ENCODE data around the gene C11orf71.

The C11orf71 gene

DNA sequence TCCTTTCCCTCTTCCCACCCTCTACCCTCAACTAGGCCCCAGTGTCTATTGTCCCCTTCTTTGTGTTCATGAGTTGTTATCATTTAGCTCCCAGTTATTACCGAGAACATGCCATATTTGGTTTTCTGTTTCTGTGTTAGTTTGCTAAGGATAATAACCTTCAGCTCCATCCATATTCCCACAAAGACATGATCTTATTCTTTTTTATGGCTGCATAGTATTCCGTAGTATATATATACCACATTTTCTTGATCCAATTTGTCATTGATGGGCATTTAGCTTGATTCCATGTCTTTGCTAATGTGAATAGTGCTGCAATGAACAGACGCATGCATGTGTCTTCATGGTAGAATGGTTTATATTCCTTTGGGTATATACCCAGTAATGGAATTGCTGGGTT lies 17.8 kb downstream of the C11orf71 start:
- H3K4me2 ChIP-seq (ENCODE audit: low read length), result no peak overlapping the region
- no peaks in the 10 kb centered on the region for H3K4me1 ChIP-seq (ENCODE audit: insufficient read depth, low read length, severe bottlenecking)
- no peaks in the 10 kb centered on the region for H3K9me3 ChIP-seq (ENCODE audit: low read length)
- no peaks in the 10 kb centered on the region for H4K20me1 ChIP-seq (ENCODE audit: insufficient read depth, low read length)
- no peak overlapping the region for H2AFZ ChIP-seq (ENCODE audit: low read length)
- no peak overlapping the region for H3K27ac ChIP-seq (ENCODE audit: low read depth, low read length, poor library complexity, severe bottlenecking)
- no peak for TF ChIP-seq EZH2 (IDR thresholded peaks at IDR 0.05; ENCODE audit: borderline replicate concordance, low read length)
- TF ChIP-seq, protein P1, sequence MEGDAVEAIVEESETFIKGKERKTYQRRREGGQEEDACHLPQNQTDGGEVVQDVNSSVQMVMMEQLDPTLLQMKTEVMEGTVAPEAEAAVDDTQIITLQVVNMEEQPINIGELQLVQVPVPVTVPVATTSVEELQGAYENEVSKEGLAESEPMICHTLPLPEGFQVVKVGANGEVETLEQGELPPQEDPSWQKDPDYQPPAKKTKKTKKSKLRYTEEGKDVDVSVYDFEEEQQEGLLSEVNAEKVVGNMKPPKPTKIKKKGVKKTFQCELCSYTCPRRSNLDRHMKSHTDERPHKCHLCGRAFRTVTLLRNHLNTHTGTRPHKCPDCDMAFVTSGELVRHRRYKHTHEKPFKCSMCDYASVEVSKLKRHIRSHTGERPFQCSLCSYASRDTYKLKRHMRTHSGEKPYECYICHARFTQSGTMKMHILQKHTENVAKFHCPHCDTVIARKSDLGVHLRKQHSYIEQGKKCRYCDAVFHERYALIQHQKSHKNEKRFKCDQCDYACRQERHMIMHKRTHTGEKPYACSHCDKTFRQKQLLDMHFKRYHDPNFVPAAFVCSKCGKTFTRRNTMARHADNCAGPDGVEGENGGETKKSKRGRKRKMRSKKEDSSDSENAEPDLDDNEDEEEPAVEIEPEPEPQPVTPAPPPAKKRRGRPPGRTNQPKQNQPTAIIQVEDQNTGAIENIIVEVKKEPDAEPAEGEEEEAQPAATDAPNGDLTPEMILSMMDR (IDR thresholded peaks at IDR 0.05; ENCODE audit: low read length), result no peak
- no peaks in the 10 kb centered on the region for H3K36me3 ChIP-seq (ENCODE audit: insufficient read depth, low read length)
- H3F3A ChIP-seq (ENCODE audit: insufficient read depth, low read length), result no peaks in the 10 kb centered on the region
- H3K4me3 ChIP-seq (ENCODE audit: low read depth, low read length, poor library complexity, severe bottlenecking), result no peak overlapping the region
- H3K79me2 ChIP-seq (ENCODE audit: insufficient read depth, low read length), result no peaks in the 10 kb centered on the region
- H3K27me3 ChIP-seq (ENCODE audit: insufficient read depth, low read length), result no peaks in the 10 kb centered on the region
- H3K9me2 ChIP-seq (ENCODE audit: low read depth, low read length), result no peaks in the 10 kb centered on the region
- H3K9ac ChIP-seq (ENCODE audit: low read length), result no peak overlapping the region

DNA sequence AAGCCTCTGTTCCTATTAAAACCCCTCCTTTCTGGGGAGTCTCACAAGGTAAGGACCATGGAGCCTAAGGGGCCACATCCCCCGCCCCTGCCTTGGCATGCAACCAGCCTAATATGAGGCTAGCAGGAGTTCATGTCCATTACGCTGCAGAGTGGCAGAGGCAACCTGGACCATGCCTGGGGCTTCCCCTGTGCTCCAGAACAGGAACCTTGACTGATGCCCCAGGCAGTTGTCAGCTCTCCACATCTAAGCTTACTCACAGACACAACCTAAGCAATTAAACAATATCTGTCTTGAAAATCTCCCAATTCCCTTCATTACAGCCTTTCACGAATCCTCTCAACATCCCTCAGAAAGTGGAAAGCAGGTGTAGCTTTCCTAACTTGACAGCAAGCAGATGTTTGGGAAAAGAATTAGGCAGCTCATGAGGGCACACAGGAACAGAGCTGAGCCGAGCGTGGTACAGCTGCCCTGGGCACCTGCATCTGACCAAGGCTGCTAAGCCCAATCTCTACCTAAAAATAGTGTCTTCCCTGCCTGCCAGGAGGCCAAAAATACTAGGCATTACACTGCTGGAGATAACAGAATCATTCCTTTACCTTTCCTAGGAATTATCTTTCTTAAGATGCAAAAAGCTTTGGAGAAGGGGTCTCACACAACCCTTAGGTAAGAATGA lies 20.8 kb downstream of the C11orf71 start:
- H3K4me1 ChIP-seq (ENCODE audit: insufficient read depth, low read length, severe bottlenecking), result no peaks in the 10 kb centered on the region
- no peak for TF ChIP-seq EZH2 (IDR thresholded peaks at IDR 0.05; ENCODE audit: borderline replicate concordance, low read length)
- TF ChIP-seq, protein P1 (IDR thresholded peaks at IDR 0.05; ENCODE audit: low read length), result no peak
- no peaks in the 10 kb centered on the region for H3K79me2 ChIP-seq (ENCODE audit: insufficient read depth, low read length)
- no peaks in the 10 kb centered on the region for H4K20me1 ChIP-seq (ENCODE audit: insufficient read depth, low read length)
- H3K4me2 ChIP-seq (ENCODE audit: low read length), result no peak overlapping the region
- H3K4me3 ChIP-seq (ENCODE audit: low read depth, low read length, poor library complexity, severe bottlenecking), result no peak overlapping the region
- H3K27me3 ChIP-seq (ENCODE audit: insufficient read depth, low read length), result no peaks in the 10 kb centered on the region
- no peak overlapping the region for H2AFZ ChIP-seq (ENCODE audit: low read length)
- no peaks in the 10 kb centered on the region for H3K9me3 ChIP-seq (ENCODE audit: low read length)
- no peaks in the 10 kb centered on the region for H3K36me3 ChIP-seq (ENCODE audit: insufficient read depth, low read length)
- H3K27ac ChIP-seq (ENCODE audit: low read depth, low read length, poor library complexity, severe bottlenecking), result no peak overlapping the region
- no peaks in the 10 kb centered on the region for H3F3A ChIP-seq (ENCODE audit: insufficient read depth, low read length)
- H3K9me2 ChIP-seq (ENCODE audit: low read depth, low read length), result no peaks in the 10 kb centered on the region
- no peak overlapping the region for H3K9ac ChIP-seq (ENCODE audit: low read length)

DNA sequence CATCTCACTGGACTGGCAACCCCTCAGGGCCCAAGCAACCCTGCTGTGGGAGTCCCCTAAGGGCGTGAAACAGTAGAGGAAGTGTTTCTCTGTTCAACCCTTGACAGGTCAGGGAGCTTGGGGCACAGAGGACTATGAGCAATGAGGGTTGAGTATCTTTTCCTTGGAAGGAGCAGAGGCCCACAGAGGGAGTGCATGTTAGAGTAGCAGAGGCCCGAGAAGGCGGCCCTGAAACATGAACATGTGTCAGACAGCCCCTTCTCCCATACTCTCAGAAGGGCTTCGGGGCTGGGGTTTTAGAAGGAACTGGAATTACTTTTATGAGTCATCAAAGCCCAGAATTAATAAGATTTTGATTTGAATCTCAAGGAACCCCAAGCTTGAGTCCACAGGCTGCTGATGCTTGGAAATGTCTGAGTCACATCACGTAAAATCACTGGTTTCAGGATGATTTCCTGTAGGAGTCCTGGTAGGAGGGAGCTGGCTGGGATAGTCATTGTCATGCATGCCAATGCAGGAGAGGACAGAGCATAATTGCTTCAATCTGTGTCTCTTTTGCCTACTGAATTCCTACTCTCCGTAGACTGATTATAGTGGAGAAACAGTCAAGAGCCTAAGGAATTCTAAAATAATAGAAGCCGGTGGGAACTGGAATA lies 22.6 kb downstream of the C11orf71 start:
- Histone ChIP-seq H3K27ac (ENCODE audit: low read depth, low read length, poor library complexity, severe bottlenecking) (no peak overlapping the region), H3K9me2 (ENCODE audit: low read depth, low read length) (no peaks in the 10 kb centered on the region), H3K4me1 (ENCODE audit: insufficient read depth, low read length, severe bottlenecking) (no peaks in the 10 kb centered on the region), H3F3A (ENCODE audit: insufficient read depth, low read length) (no peaks in the 10 kb centered on the region), H4K20me1 (ENCODE audit: insufficient read depth, low read length) (no peaks in the 10 kb centered on the region), H3K4me2 (ENCODE audit: low read length) (no peak overlapping the region), H3K9ac (ENCODE audit: low read length) (no peak overlapping the region), H2AFZ (ENCODE audit: low read length) (no peak overlapping the region), H3K36me3 (ENCODE audit: insufficient read depth, low read length) (no peaks in the 10 kb centered on the region), H3K27me3 (ENCODE audit: insufficient read depth, low read length) (no peaks in the 10 kb centered on the region), H3K9me3 (ENCODE audit: low read length) (no peaks in the 10 kb centered on the region), H3K4me3 (ENCODE audit: low read depth, low read length, poor library complexity, severe bottlenecking) (no peak overlapping the region), H3K79me2 (ENCODE audit: insufficient read depth, low read length) (no peaks in the 10 kb centered on the region)
- no peak for TF ChIP-seq EZH2 (IDR thresholded peaks at IDR 0.05; ENCODE audit: borderline replicate concordance, low read length)
- TF ChIP-seq, protein P1 (IDR thresholded peaks at IDR 0.05; ENCODE audit: low read length), result no peak

All from OCI-LY1 (cell line).